Esophagus squamous epithelium (tissue), 5 donors: ENCODE measurements around the gene TUBA1B. TPM values are rescaled to one million over a fixed set of nuclear protein-coding genes. Genes with fewer than 3 reads are reported as not detected.
"Not testable (repeated sequence)": the region's sequence is repeated elsewhere in the genome, so short reads cannot be mapped to it uniquely, and the experiment has no call there.

Source experiments
- DNase-seq: peaks from one replicate; lab custom pipeline; 2025; lab: John Stamatoyannopoulos, UW
- H3K27ac ChIP-seq, 4 donors: fragments of 200-600 bp; sonication (generic); one replicate each; pipeline ENCODE4 v1.5.1; 2016 to 2019; ENCODE audit warnings: mild to moderate bottlenecking in 1 of 4
- H3K27me3 ChIP-seq, 4 donors: fragments of 200-600 bp; sonication (generic); 1 replicate in 3 of 4; 2 replicates in 1 of 4; pipeline versions ENCODE4 v1.5.1 to v1.6.0; 2017 to 2021; ENCODE audit warnings: antibody characterized with exemption in 1 of 4
- H3K36me3 ChIP-seq, 3 donors: fragments of 200-600 bp; sonication (generic); one replicate each; pipeline ENCODE4 v1.5.1; 2016 to 2019
- H3K4me1 ChIP-seq, 3 donors: fragments of 200-600 bp; sonication (generic); one replicate each; pipeline ENCODE4 v1.5.1; 2017 to 2019
- H3K4me3 ChIP-seq, 4 donors: fragments of 200-600 bp; sonication (generic); 1 replicate in 3 of 4; 2 replicates in 1 of 4; pipeline ENCODE4 v1.5.1; 2016 to 2019; ENCODE audit warnings: mild to moderate bottlenecking in 2 of 4, moderate library complexity in 1 of 4
- H3K9me3 ChIP-seq, 3 donors: fragments of 200-600 bp; sonication (generic); one replicate each; pipeline ENCODE4 v1.5.1; 2016 to 2019
- POLR2A ChIP-seq, 4 donors: fragments of 450-650 bp; IDR thresholded peaks; one replicate each; pipeline ENCODE4 v1.6.1; 2017; ENCODE audit warnings: antibody characterized with exemption in 4 of 4, mild to moderate bottlenecking in 4 of 4, moderate library complexity in 3 of 4
- WGBS, 2 donors: methylation state at CpG; one replicate each; pipeline ENCODE4 v1.1.5; 2018; 5-methylcytosine and 5-hydroxymethylcytosine counted together
- intact Hi-C: fragments of 100-400 bp; cut with DNase I; formaldehyde crosslinking; loops from one replicate; pipeline ENCODE4 v1.15.0; 2022
- total RNA-seq, 4 donors: library from RNA; depleted of rRNA; stranded (reverse); fragments of >200 nt; gene quantifications; one replicate each; pipeline ENCODE4 v1.1.0, GENCODE V29; 2016
- TF ChIP-seq, protein P1 (sequence below), 6 experiments: fragments of 450-650 bp in 4 of 6; fragments of 200-600 bp in 2 of 6; sonication (generic) in 2 of 6; IDR thresholded peaks; one replicate each; pipeline ENCODE4 v1.5.1; 2016 to 2019; ENCODE audit warnings: antibody characterized with exemption in 6 of 6, mild to moderate bottlenecking in 4 of 6, moderate library complexity in 4 of 6
- donor health status: DM: yes; HTN: yes; CAD: no.

Gene TUBA1B
- total RNA-seq, 4 donors from 2014 or later: 414 to 957 (median 699) TPM

DNA sequence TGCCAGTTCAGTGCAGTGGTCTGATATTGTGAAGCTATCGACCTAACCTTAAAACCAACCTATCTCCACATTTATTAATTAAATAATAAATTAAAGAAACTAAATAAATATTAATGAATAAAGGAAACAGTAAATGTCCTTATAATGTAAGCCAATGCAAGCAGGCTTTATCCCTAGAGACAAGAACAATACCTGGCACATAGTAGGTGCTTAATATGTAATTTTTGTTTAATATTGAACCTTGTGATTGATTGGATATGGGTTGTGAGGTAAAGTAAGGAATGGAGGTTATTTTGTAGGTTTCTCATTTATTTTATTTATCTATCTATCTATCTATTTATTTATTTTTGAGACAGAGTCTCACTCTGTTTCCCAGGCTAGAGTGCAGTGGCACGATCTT is 7.8 kb upstream of the TUBA1B start:
- no peak for DNase-seq
- Histone ChIP-seq H3K27ac (no peak overlapping the region), H3K4me3 (no peak overlapping the region), H3K9me3 (no peaks in the 10 kb centered on the region), H3K27me3 (no peaks in the 10 kb centered on the region), H3K36me3 (no peaks in the 10 kb centered on the region), H3K4me1 (peaks cover 0 to under 1% (median 0%) of the 10 kb centered on the region in 3 donors)
- WGBS, 2 donors: 83 to 92% methylated on average over 2 of the region's 2 CpGs
- TF ChIP-seq, protein P1, sequence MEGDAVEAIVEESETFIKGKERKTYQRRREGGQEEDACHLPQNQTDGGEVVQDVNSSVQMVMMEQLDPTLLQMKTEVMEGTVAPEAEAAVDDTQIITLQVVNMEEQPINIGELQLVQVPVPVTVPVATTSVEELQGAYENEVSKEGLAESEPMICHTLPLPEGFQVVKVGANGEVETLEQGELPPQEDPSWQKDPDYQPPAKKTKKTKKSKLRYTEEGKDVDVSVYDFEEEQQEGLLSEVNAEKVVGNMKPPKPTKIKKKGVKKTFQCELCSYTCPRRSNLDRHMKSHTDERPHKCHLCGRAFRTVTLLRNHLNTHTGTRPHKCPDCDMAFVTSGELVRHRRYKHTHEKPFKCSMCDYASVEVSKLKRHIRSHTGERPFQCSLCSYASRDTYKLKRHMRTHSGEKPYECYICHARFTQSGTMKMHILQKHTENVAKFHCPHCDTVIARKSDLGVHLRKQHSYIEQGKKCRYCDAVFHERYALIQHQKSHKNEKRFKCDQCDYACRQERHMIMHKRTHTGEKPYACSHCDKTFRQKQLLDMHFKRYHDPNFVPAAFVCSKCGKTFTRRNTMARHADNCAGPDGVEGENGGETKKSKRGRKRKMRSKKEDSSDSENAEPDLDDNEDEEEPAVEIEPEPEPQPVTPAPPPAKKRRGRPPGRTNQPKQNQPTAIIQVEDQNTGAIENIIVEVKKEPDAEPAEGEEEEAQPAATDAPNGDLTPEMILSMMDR (IDR thresholded peaks at IDR 0.05): no peak
- TF ChIP-seq POLR2A (IDR thresholded peaks at IDR 0.05): no peak
- intact Hi-C loops: no loop called here

DNA sequence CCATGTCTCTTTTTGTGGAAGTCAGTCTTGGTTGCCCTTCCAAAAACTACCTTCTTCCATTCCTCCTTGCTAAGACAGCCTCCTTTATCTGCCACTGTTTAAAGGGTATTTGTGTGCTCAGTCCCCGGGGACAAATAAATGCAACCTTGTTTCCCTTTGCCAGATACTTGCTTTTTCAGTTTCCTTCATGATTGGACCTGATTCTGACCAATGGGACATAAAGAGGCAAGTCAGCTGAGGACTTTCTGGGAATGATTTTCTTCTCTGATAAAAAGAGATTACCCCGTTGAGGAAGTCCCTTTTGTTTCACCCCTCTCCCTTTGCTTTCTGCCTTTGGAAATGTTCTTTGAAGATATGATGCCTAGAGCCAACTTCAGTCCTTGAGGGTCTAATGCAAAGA is 7.4 kb upstream of the TUBA1B start:
- H3K27me3 ChIP-seq: no peaks in the 10 kb centered on the region
- H3K4me1 ChIP-seq: peaks cover 0 to 5% (median 2%) of the 10 kb centered on the region in 3 donors
- H3K27ac ChIP-seq: no peak overlapping the region
- 39 to 48% methylated on average over 2 of the region's 2 CpGs for WGBS, 2 donors
- no peak for DNase-seq
- intact Hi-C loops: no loop called here
- H3K36me3 ChIP-seq: no peaks in the 10 kb centered on the region
- H3K9me3 ChIP-seq: no peaks in the 10 kb centered on the region
- no peak overlapping the region for H3K4me3 ChIP-seq
- TF ChIP-seq POLR2A (IDR thresholded peaks at IDR 0.05): no peak
- TF ChIP-seq, protein P1 (IDR thresholded peaks at IDR 0.05): no peak

DNA sequence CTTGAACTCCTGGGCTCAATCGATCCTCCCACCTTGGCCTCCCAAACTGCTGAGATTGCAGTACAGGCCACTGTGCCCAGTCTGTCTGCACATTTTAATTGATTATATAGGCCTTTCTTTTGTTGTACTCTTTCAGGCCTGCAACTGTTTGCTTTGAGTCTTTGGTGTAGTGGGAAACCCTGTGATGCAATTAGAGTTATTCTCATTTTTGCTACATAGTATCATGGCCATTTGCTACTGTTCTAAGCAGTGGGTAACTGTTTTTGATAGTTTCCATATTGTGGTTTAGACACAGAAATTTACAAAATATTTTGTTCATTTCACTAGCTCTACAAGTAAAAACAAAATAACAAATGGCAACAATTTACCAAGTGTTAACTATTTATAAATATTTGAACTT is 6.3 kb upstream of the TUBA1B start:
- H3K27ac ChIP-seq: no peak overlapping the region
- no peak overlapping the region for H3K4me3 ChIP-seq
- H3K36me3 ChIP-seq: no peaks in the 10 kb centered on the region
- TF ChIP-seq POLR2A (IDR thresholded peaks at IDR 0.05): no peak
- TF ChIP-seq, protein P1 (IDR thresholded peaks at IDR 0.05): no peak
- no peaks in the 10 kb centered on the region for H3K27me3 ChIP-seq
- intact Hi-C loops: no loop called here
- H3K4me1 ChIP-seq: peaks cover 0 to 16% (median 8%) of the 10 kb centered on the region in 3 donors
- DNase-seq: no peak
- 100% methylated on average over 1 of the region's 1 CpG for WGBS, 2 donors
- no peaks in the 10 kb centered on the region for H3K9me3 ChIP-seq

GRCh38 chr12:49136997-49137396 is 5.8 kb upstream of the TUBA1B start:
- H3K27me3 ChIP-seq, H3K36me3 ChIP-seq, H3K9me3 ChIP-seq, DNase-seq, H3K4me3 ChIP-seq, H3K27ac ChIP-seq, intact Hi-C loops: not testable (repeated sequence)
- 92 to 93% methylated on average over 3 of the region's 3 CpGs for WGBS, 2 donors
- H3K4me1 ChIP-seq: peaks cover 2 to 20% (median 10%) of the 10 kb centered on the region in 3 donors

- TF ChIP-seq, protein P1 (IDR thresholded peaks at IDR 0.05): no peak
- no peak for TF ChIP-seq POLR2A (IDR thresholded peaks at IDR 0.05)
- no peaks in the 10 kb centered on the region for H3K27me3 ChIP-seq
- intact Hi-C loops: loop anchor here (5.0 kb wide), 1 partner anchor 99 kb away; no protein-coding TSS in a partner anchor
- H3K27ac ChIP-seq: peak overlapping the region in 2 of 4 donors; percentile 10 to 98
- 81 to 83% methylated on average over 10 of the region's 10 CpGs for WGBS, 2 donors
- no peaks in the 10 kb centered on the region for H3K9me3 ChIP-seq
- no peak overlapping the region for H3K4me3 ChIP-seq
- peaks cover 20 to 44% (median 23%) of the 10 kb centered on the region in 3 donors for H3K4me1 ChIP-seq
- DNase-seq: no peak
- H3K36me3 ChIP-seq: peaks cover 0 to 15% (median 5%) of the 10 kb centered on the region in 3 donors
Measured at GRCh38 chr12:49133590-49133989, 2.4 kb upstream of the TUBA1B start.
